ENCODE results near the gene MCM5.

MCM5 gene

DNA sequence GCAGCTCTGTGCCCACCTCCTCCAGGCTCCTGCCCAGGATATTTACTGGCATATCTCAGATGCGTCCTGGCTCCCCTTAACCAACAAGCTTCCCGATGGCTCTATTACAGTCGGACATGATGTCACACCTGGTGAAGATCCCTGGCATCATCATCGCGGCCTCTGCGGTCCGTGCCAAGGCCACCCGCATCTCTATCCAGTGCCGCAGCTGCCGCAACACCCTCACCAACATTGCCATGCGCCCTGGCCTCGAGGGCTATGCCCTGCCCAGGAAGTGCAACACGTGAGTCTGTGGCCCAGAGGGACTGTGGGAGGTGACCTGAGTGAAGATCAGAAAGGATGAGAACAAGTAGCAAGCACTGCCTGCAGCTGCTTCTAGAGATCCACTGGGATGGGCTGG lies 6.5 kb downstream of the MCM5 start:
- TF ChIP-seq, protein P1, sequence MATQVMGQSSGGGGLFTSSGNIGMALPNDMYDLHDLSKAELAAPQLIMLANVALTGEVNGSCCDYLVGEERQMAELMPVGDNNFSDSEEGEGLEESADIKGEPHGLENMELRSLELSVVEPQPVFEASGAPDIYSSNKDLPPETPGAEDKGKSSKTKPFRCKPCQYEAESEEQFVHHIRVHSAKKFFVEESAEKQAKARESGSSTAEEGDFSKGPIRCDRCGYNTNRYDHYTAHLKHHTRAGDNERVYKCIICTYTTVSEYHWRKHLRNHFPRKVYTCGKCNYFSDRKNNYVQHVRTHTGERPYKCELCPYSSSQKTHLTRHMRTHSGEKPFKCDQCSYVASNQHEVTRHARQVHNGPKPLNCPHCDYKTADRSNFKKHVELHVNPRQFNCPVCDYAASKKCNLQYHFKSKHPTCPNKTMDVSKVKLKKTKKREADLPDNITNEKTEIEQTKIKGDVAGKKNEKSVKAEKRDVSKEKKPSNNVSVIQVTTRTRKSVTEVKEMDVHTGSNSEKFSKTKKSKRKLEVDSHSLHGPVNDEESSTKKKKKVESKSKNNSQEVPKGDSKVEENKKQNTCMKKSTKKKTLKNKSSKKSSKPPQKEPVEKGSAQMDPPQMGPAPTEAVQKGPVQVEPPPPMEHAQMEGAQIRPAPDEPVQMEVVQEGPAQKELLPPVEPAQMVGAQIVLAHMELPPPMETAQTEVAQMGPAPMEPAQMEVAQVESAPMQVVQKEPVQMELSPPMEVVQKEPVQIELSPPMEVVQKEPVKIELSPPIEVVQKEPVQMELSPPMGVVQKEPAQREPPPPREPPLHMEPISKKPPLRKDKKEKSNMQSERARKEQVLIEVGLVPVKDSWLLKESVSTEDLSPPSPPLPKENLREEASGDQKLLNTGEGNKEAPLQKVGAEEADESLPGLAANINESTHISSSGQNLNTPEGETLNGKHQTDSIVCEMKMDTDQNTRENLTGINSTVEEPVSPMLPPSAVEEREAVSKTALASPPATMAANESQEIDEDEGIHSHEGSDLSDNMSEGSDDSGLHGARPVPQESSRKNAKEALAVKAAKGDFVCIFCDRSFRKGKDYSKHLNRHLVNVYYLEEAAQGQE (IDR thresholded peaks at IDR 0.05; ENCODE audit: low read depth) = no peak
- no peak for TF ChIP-seq EGR1 (IDR thresholded peaks at IDR 0.05)
- no peak for TF ChIP-seq TEAD4 (IDR thresholded peaks at IDR 0.05)
- TF ChIP-seq FOXM1 (IDR thresholded peaks at IDR 0.05; ENCODE audit: borderline replicate concordance, low read depth) = no peak

GRCh38 chr22:35407362-35407761 lies 7.4 kb downstream of the MCM5 start:
- TF ChIP-seq EP300 (IDR thresholded peaks at IDR 0.05; ENCODE audit: borderline replicate concordance) (no peak), FOXM1 (IDR thresholded peaks at IDR 0.05; ENCODE audit: borderline replicate concordance, low read depth) (no peak), RAD21 (IDR thresholded peaks at IDR 0.05; ENCODE audit: low read depth) (no peak), ZBTB7A (IDR thresholded peaks at IDR 0.05; ENCODE audit: low read depth) (no peak), CREB1 (IDR thresholded peaks at IDR 0.05; ENCODE audit: low read depth) (no peak), TAF1 (IDR thresholded peaks at IDR 0.05; ENCODE audit: low read depth) (no peak), TEAD4 (IDR thresholded peaks at IDR 0.05) (no peak), YY1 (IDR thresholded peaks at IDR 0.05; ENCODE audit: low read depth) (no peak), NFIC (IDR thresholded peaks at IDR 0.05) (no peak), CEBPB (IDR thresholded peaks at IDR 0.05) (no peak)
- TF ChIP-seq, protein P2, sequence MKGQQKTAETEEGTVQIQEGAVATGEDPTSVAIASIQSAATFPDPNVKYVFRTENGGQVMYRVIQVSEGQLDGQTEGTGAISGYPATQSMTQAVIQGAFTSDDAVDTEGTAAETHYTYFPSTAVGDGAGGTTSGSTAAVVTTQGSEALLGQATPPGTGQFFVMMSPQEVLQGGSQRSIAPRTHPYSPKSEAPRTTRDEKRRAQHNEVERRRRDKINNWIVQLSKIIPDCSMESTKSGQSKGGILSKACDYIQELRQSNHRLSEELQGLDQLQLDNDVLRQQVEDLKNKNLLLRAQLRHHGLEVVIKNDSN (IDR thresholded peaks at IDR 0.05) = no peak
- TF ChIP-seq, protein P1 (IDR thresholded peaks at IDR 0.05; ENCODE audit: low read depth) = no peak

- no peak for TF ChIP-seq YY1 (IDR thresholded peaks at IDR 0.05; ENCODE audit: low read depth)
- TF ChIP-seq RAD21 (IDR thresholded peaks at IDR 0.05; ENCODE audit: low read depth) = no peak
- TF ChIP-seq CEBPB (IDR thresholded peaks at IDR 0.05) = no peak
- no peak for TF ChIP-seq EP300 (IDR thresholded peaks at IDR 0.05; ENCODE audit: borderline replicate concordance)
- TF ChIP-seq, protein P1 (IDR thresholded peaks at IDR 0.05; ENCODE audit: low read depth) = no peak
- no peak for TF ChIP-seq EGR1 (IDR thresholded peaks at IDR 0.05)
- TF ChIP-seq MAX (IDR thresholded peaks at IDR 0.05) = no peak
- TF ChIP-seq, protein P2 (IDR thresholded peaks at IDR 0.05) = no peak
- no peak for TF ChIP-seq TEAD4 (IDR thresholded peaks at IDR 0.05)
- no peak for TF ChIP-seq TCF12 (IDR thresholded peaks at IDR 0.05; ENCODE audit: low read depth)
- no peak for TF ChIP-seq TAF1 (IDR thresholded peaks at IDR 0.05; ENCODE audit: low read depth)
- no peak for TF ChIP-seq FOXM1 (IDR thresholded peaks at IDR 0.05; ENCODE audit: borderline replicate concordance, low read depth)
- no peak for TF ChIP-seq CREB1 (IDR thresholded peaks at IDR 0.05; ENCODE audit: low read depth)
- TF ChIP-seq NFIC (IDR thresholded peaks at IDR 0.05) = no peak
Observed at GRCh38 chr22:35409783-35410662, 10.1 kb downstream of the MCM5 start.

- TF ChIP-seq EGR1 (IDR thresholded peaks at IDR 0.05) (no peak), CEBPB (IDR thresholded peaks at IDR 0.05) (no peak), FOXM1 (IDR thresholded peaks at IDR 0.05; ENCODE audit: borderline replicate concordance, low read depth) (no peak), MAX (IDR thresholded peaks at IDR 0.05) (no peak), ZBTB7A (IDR thresholded peaks at IDR 0.05; ENCODE audit: low read depth) (no peak), NFIC (IDR thresholded peaks at IDR 0.05) (no peak), CREB1 (IDR thresholded peaks at IDR 0.05; ENCODE audit: low read depth) (no peak), TEAD4 (IDR thresholded peaks at IDR 0.05) (no peak), EP300 (IDR thresholded peaks at IDR 0.05; ENCODE audit: borderline replicate concordance) (no peak), YY1 (IDR thresholded peaks at IDR 0.05; ENCODE audit: low read depth) (no peak), RAD21 (IDR thresholded peaks at IDR 0.05; ENCODE audit: low read depth) (no peak), TAF1 (IDR thresholded peaks at IDR 0.05; ENCODE audit: low read depth) (no peak), TCF12 (IDR thresholded peaks at IDR 0.05; ENCODE audit: low read depth) (no peak)
- TF ChIP-seq, protein P2 (IDR thresholded peaks at IDR 0.05) = no peak
- TF ChIP-seq, protein P1 (IDR thresholded peaks at IDR 0.05; ENCODE audit: low read depth) = no peak
Observed at GRCh38 chr22:35410663-35411034, 10.7 kb downstream of the MCM5 start.

Data from Ishikawa (cell line).